Parathyroid adenoma (tissue), 2 donors: ENCODE results near the gene PLEKHA8.

Experiments
- H2AFZ ChIP-seq: fragments of 300-600 bp; sonication (generic); one replicate; pipeline ENCODE4 v1.7.0; 2017; ENCODE audit warnings: antibody characterized with exemption, mild to moderate bottlenecking
- H3K27ac ChIP-seq: fragments of 300-600 bp; sonication (generic); one replicate; pipeline ENCODE4 v1.7.0; 2017
- H3K27me3 ChIP-seq: fragments of 300-600 bp; sonication (generic); one replicate; pipeline ENCODE4 v1.7.0; 2017; ENCODE audit warnings: low read length; ENCODE audit not compliant: control insufficient read depth, insufficient read depth
- H3K36me3 ChIP-seq: fragments of 300-600 bp; sonication (generic); one replicate; pipeline ENCODE4 v1.7.0; 2017; ENCODE audit warnings: low read length; ENCODE audit not compliant: control insufficient read depth, insufficient read depth
- H3K4me1 ChIP-seq: fragments of 300-600 bp; sonication (generic); one replicate; pipeline ENCODE4 v1.7.0; 2017; ENCODE audit warnings: control low read depth
- H3K4me2 ChIP-seq: fragments of 300-600 bp; sonication (generic); one replicate; pipeline ENCODE4 v1.7.0; 2017; ENCODE audit warnings: low read length
- H3K4me3 ChIP-seq: fragments of 300-600 bp; sonication (generic); one replicate; pipeline ENCODE4 v1.7.0; 2017; ENCODE audit warnings: low read depth, low read length
- H3K79me2 ChIP-seq: fragments of 300-600 bp; sonication (generic); one replicate; pipeline ENCODE4 v1.7.0; 2017; ENCODE audit warnings: control low read depth
- H3K9ac ChIP-seq: fragments of 300-600 bp; sonication (generic); one replicate; pipeline ENCODE4 v1.7.0; 2017; ENCODE audit warnings: mild to moderate bottlenecking
- H3K9me3 ChIP-seq: fragments of 300-600 bp; sonication (generic); one replicate; pipeline ENCODE4 v1.7.0; 2017; ENCODE audit warnings: low read length; ENCODE audit not compliant: control insufficient read depth
- CTCF ChIP-seq: fragments of 300-600 bp; sonication (generic); IDR thresholded peaks from one replicate; pipeline ENCODE4 v1.7.0; 2017; ENCODE audit warnings: antibody characterized with exemption, mild to moderate bottlenecking
- donor health status: primary hyperparathyroidism.

The PLEKHA8 gene

GRCh38 chr7:30083334-30083733, 55.1 kb downstream of the PLEKHA8 start:
- H3K27me3 ChIP-seq, result no peaks in the 10 kb centered on the region
- no peak overlapping the region for H3K9ac ChIP-seq
- no peak overlapping the region for H2AFZ ChIP-seq
- no peaks in the 10 kb centered on the region for H3K36me3 ChIP-seq
- H3K9me3 ChIP-seq, result no peaks in the 10 kb centered on the region
- no peak for TF ChIP-seq CTCF
- no peaks in the 10 kb centered on the region for H3K4me1 ChIP-seq
- no peaks in the 10 kb centered on the region for H3K79me2 ChIP-seq
- no peak overlapping the region for H3K4me3 ChIP-seq
- H3K27ac ChIP-seq, result no peak overlapping the region
- no peak overlapping the region for H3K4me2 ChIP-seq

GRCh38 chr7:30084212-30084611, 56.0 kb downstream of the PLEKHA8 start:
- H3K36me3 ChIP-seq, result no peaks in the 10 kb centered on the region
- H3K4me3 ChIP-seq, result no peak overlapping the region
- H2AFZ ChIP-seq, result no peak overlapping the region
- H3K9ac ChIP-seq, result no peak overlapping the region
- TF ChIP-seq CTCF, result no peak
- H3K9me3 ChIP-seq, result no peaks in the 10 kb centered on the region
- no peaks in the 10 kb centered on the region for H3K4me1 ChIP-seq
- H3K27ac ChIP-seq, result no peak overlapping the region
- H3K4me2 ChIP-seq, result no peak overlapping the region
- no peaks in the 10 kb centered on the region for H3K79me2 ChIP-seq
- H3K27me3 ChIP-seq, result no peaks in the 10 kb centered on the region

- TF ChIP-seq CTCF, result no peak
- Histone ChIP-seq H3K9me3 (no peaks in the 10 kb centered on the region), H3K9ac (no peak overlapping the region), H2AFZ (no peak overlapping the region), H3K27ac (no peak overlapping the region), H3K4me1 (no peaks in the 10 kb centered on the region), H3K4me3 (no peak overlapping the region), H3K4me2 (no peak overlapping the region), H3K27me3 (no peaks in the 10 kb centered on the region), H3K36me3 (no peaks in the 10 kb centered on the region), H3K79me2 (no peaks in the 10 kb centered on the region)
Observed at GRCh38 chr7:30086529-30086928, 58.3 kb downstream of the PLEKHA8 start.

GRCh38 chr7:30087371-30087770, 59.2 kb downstream of the PLEKHA8 start:
- Histone ChIP-seq H3K9ac (no peak overlapping the region), H3K27ac (no peak overlapping the region), H2AFZ (no peak overlapping the region), H3K4me1 (no peaks in the 10 kb centered on the region), H3K36me3 (no peaks in the 10 kb centered on the region), H3K9me3 (no peaks in the 10 kb centered on the region), H3K79me2 (no peaks in the 10 kb centered on the region), H3K27me3 (no peaks in the 10 kb centered on the region), H3K4me2 (no peak overlapping the region), H3K4me3 (no peak overlapping the region)
- TF ChIP-seq CTCF, result no peak

GRCh38 chr7:30088362-30088761, 60.1 kb downstream of the PLEKHA8 start:
- no peak for TF ChIP-seq CTCF
- Histone ChIP-seq H2AFZ (no peak overlapping the region), H3K27ac (no peak overlapping the region), H3K79me2 (no peaks in the 10 kb centered on the region), H3K36me3 (no peaks in the 10 kb centered on the region), H3K9me3 (no peaks in the 10 kb centered on the region), H3K4me1 (no peaks in the 10 kb centered on the region), H3K27me3 (no peaks in the 10 kb centered on the region), H3K9ac (no peak overlapping the region), H3K4me3 (no peak overlapping the region), H3K4me2 (no peak overlapping the region)
